ENCODE data around the gene MAPK4.

MAPK4 gene

GRCh38 chr18:50679656-50680055 lies 119.8 kb downstream of the MAPK4 start:
- no peak overlapping the region for H3K27ac ChIP-seq
- TF ChIP-seq CTCF (conservative IDR thresholded peaks at IDR 0.05), result no peak

- no peak for TF ChIP-seq CTCF (conservative IDR thresholded peaks at IDR 0.05)
- no peak overlapping the region for H3K27ac ChIP-seq
Observed at GRCh38 chr18:50680966-50681365, 121.1 kb downstream of the MAPK4 start.

- no peak for TF ChIP-seq CTCF (conservative IDR thresholded peaks at IDR 0.05)
- no peak overlapping the region for H3K27ac ChIP-seq
Observed at GRCh38 chr18:50682852-50683251, 123.0 kb downstream of the MAPK4 start.

GRCh38 chr18:50686409-50686808 lies 126.5 kb downstream of the MAPK4 start:
- no peak overlapping the region for H3K27ac ChIP-seq
- no peak for TF ChIP-seq CTCF (conservative IDR thresholded peaks at IDR 0.05)

- no peak for TF ChIP-seq CTCF (conservative IDR thresholded peaks at IDR 0.05)
Observed at GRCh38 chr18:50687491-50687890, 127.6 kb downstream of the MAPK4 start.

GRCh38 chr18:50689578-50689977 lies 129.7 kb downstream of the MAPK4 start:
- no peak for TF ChIP-seq CTCF (conservative IDR thresholded peaks at IDR 0.05)

More at GRCh38 chr18:50687491-50687890, 127.6 kb downstream of the MAPK4 start:
- no peak overlapping the region for H3K27ac ChIP-seq

GRCh38 chr18:50694147-50694546 lies 134.3 kb downstream of the MAPK4 start:
- H3K27ac ChIP-seq, result no peak overlapping the region
- no peak for TF ChIP-seq CTCF (conservative IDR thresholded peaks at IDR 0.05)

More at GRCh38 chr18:50689578-50689977, 129.7 kb downstream of the MAPK4 start:
- no peak overlapping the region for H3K27ac ChIP-seq
